ENCODE measurements around the gene IL27RA. TPM values are rescaled to one million over a fixed set of nuclear protein-coding genes. Genes with fewer than 3 reads are reported as not detected.

Gene IL27RA
- total RNA-seq, 1 experiment from 2014 or later: 18.3 TPM

GRCh38 chr19:14062558-14062855, 30.9 kb downstream of the IL27RA start:
- RAD21 ChIA-PET (ENCODE audit: low non-redundant PET in 1 of 2, low total read pairs in 2 of 2, uncharacterized antibody in 2 of 2, unreplicated experiment in 2 of 2): no interaction called here
- no peak for DNase-seq (ENCODE audit: low read depth, low spot score)

DNA sequence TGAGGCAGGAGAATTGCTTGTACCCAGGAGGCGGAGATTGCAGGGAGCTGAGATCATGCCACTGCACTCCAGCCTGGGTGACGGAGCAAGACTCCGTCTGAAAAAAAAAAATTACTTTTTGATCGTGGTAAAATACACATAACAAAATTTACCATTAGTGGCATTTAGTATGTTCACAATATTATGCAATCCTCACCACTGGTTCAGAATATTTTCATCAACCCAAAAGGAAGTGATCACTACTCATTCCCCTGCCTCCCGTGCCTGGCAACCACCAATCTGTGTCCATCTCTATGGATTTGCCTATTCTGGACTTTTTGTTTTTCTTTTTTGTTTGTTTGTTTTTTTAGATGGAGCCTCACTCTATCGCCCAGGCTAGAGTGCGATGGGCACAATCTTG, 31.5 kb downstream of the IL27RA start:
- ATAC-seq (no peak), DNase-seq (ENCODE audit: low read depth, low spot score) (no peak)
- Histone ChIP-seq H3K4me2 (ENCODE audit: low read length) (no peak overlapping the region), H3K36me3 (ENCODE audit: control insufficient read depth in 1 of 2, insufficient read depth in 2 of 2, low read length in 2 of 2) (no peaks in the 10 kb centered on the region), H3K4me3 (replicated peaks in 1 of 2; ENCODE audit: low read depth in 1 of 2, low read length in 2 of 2) (no peak overlapping the region), H2AFZ (ENCODE audit: low read depth, low read length, poor library complexity, severe bottlenecking) (no peak overlapping the region), H4K20me1 (ENCODE audit: insufficient read depth) (no peaks in the 10 kb centered on the region), H3K79me2 (ENCODE audit: insufficient read depth, low read length) (no peaks in the 10 kb centered on the region), H3K9me2 (ENCODE audit: insufficient read depth) (no peaks in the 10 kb centered on the region), H3K9me3 (ENCODE audit: control insufficient read depth in 1 of 2, insufficient read depth in 1 of 2, low read depth in 1 of 2, low read length in 2 of 2) (no peaks in the 10 kb centered on the region), H3K9ac (ENCODE audit: low read length) (no peak overlapping the region), H3K27me3 (ENCODE audit: insufficient read depth, low read length) (no peaks in the 10 kb centered on the region), H3K4me1 (ENCODE audit: control insufficient read depth in 1 of 2, insufficient read depth in 2 of 2, low read length in 2 of 2) (peaks cover 20 to 24% of the 10 kb centered on the region in 2 experiments), H3K27ac (ENCODE audit: low read depth, low read length) (no peak overlapping the region)
- intact Hi-C loops (cut with micrococcal nuclease): no loop called here
- POLR2A ChIA-PET: no interaction called here
- CTCF ChIA-PET: no interaction called here
- TF ChIP-seq CEBPB (IDR thresholded peaks at IDR 0.05; ENCODE audit: low read depth): no peak
- TF ChIP-seq, protein P1, sequence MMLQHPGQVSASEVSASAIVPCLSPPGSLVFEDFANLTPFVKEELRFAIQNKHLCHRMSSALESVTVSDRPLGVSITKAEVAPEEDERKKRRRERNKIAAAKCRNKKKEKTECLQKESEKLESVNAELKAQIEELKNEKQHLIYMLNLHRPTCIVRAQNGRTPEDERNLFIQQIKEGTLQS (IDR thresholded peaks at IDR 0.05): no peak
- TF ChIP-seq, protein P2, sequence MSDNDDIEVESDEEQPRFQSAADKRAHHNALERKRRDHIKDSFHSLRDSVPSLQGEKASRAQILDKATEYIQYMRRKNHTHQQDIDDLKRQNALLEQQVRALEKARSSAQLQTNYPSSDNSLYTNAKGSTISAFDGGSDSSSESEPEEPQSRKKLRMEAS (IDR thresholded peaks at IDR 0.05): no peak
- TF ChIP-seq TCF7L2 (IDR thresholded peaks at IDR 0.05; ENCODE audit: borderline replicate concordance, extremely low read depth, insufficient read depth, insufficient read length): no peak
- no peak for TF ChIP-seq SP1 (IDR thresholded peaks at IDR 0.05; ENCODE audit: low read depth)
- no peak for TF ChIP-seq POLR2AphosphoS5 (IDR thresholded peaks at IDR 0.05; ENCODE audit: low read depth, low read length)
- TF ChIP-seq SRF (IDR thresholded peaks at IDR 0.05; ENCODE audit: low read depth): no peak
- no peak for TF ChIP-seq EGR1 (IDR thresholded peaks at IDR 0.05; ENCODE audit: low read depth)
- no peak for TF ChIP-seq YY1 (IDR thresholded peaks at IDR 0.05; ENCODE audit: extremely low read depth, insufficient replicate concordance, low read depth, low read length)
- no peak for TF ChIP-seq ELF1 (IDR thresholded peaks at IDR 0.05; ENCODE audit: borderline replicate concordance, low read depth)
- no peak for TF ChIP-seq EZH2phosphoT487 (IDR thresholded peaks at IDR 0.05; ENCODE audit: borderline replicate concordance)
- no peak for TF ChIP-seq RAD21 (IDR thresholded peaks at IDR 0.05; ENCODE audit: low read depth)
- TF ChIP-seq FOSL1 (IDR thresholded peaks at IDR 0.05; ENCODE audit: low read depth): no peak
- no peak for TF ChIP-seq CBX3 (IDR thresholded peaks at IDR 0.05; ENCODE audit: low read depth)
- no peak for TF ChIP-seq EZH2 (IDR thresholded peaks at IDR 0.05)
- TF ChIP-seq POLR2A (IDR thresholded peaks at IDR 0.05; ENCODE audit: borderline replicate concordance, extremely low read depth, insufficient read depth, insufficient read length): no peak
- no TSS peak for BruUV-seq (replicated peaks)
- RAD21 ChIA-PET (ENCODE audit: low non-redundant PET in 1 of 2, low total read pairs in 2 of 2, uncharacterized antibody in 2 of 2, unreplicated experiment in 2 of 2): no interaction called here

More at GRCh38 chr19:14062558-14062855, 30.9 kb downstream of the IL27RA start:
- Histone ChIP-seq H3K36me3 (ENCODE audit: control insufficient read depth in 1 of 2, insufficient read depth in 2 of 2, low read length in 2 of 2) (no peaks in the 10 kb centered on the region), H3K4me1 (ENCODE audit: control insufficient read depth in 1 of 2, insufficient read depth in 2 of 2, low read length in 2 of 2) (peaks cover 22 to 30% of the 10 kb centered on the region in 2 experiments), H3K9ac (ENCODE audit: low read length) (no peak overlapping the region), H3K27ac (ENCODE audit: low read depth, low read length) (no peak overlapping the region), H3K27me3 (ENCODE audit: insufficient read depth, low read length) (no peaks in the 10 kb centered on the region), H3K79me2 (ENCODE audit: insufficient read depth, low read length) (no peaks in the 10 kb centered on the region), H3K4me2 (ENCODE audit: low read length) (no peak overlapping the region), H4K20me1 (ENCODE audit: insufficient read depth) (no peaks in the 10 kb centered on the region), H3K4me3 (replicated peaks in 1 of 2; ENCODE audit: low read depth in 1 of 2, low read length in 2 of 2) (no peak overlapping the region), H2AFZ (ENCODE audit: low read depth, low read length, poor library complexity, severe bottlenecking) (no peak overlapping the region), H3K9me3 (ENCODE audit: control insufficient read depth in 1 of 2, insufficient read depth in 1 of 2, low read depth in 1 of 2, low read length in 2 of 2) (no peaks in the 10 kb centered on the region), H3K9me2 (ENCODE audit: insufficient read depth) (no peaks in the 10 kb centered on the region)
- no peak for ATAC-seq
- intact Hi-C loops (cut with micrococcal nuclease): no loop called here
- TF ChIP-seq FOSL1 (IDR thresholded peaks at IDR 0.05; ENCODE audit: low read depth): no peak
- ChIA-PET CTCF (no interaction called here), POLR2A (no interaction called here)
- BruUV-seq (replicated peaks): no TSS peak

All from HCT116 (cell line).